GM23248 (cell line): ENCODE data around the gene FOXL3.

Experiments
- EZH2 ChIP-seq: fragments of 200-600 bp; sonication (generic); IDR thresholded peaks from 2 replicates; pipeline ENCODE4 v1.6.1; 2018; ENCODE audit warnings: antibody characterized with exemption, mild to moderate bottlenecking; ENCODE audit not compliant: insufficient read depth, poor library complexity, severe bottlenecking
- EZH2phosphoT487 ChIP-seq: fragments of 200-600 bp; sonication (generic); IDR thresholded peaks from 2 replicates; pipeline ENCODE4 v1.6.1; 2018; ENCODE audit warnings: antibody characterized with exemption, moderate library complexity, mild to moderate bottlenecking, low read depth; ENCODE audit not compliant: insufficient read depth

DNA sequence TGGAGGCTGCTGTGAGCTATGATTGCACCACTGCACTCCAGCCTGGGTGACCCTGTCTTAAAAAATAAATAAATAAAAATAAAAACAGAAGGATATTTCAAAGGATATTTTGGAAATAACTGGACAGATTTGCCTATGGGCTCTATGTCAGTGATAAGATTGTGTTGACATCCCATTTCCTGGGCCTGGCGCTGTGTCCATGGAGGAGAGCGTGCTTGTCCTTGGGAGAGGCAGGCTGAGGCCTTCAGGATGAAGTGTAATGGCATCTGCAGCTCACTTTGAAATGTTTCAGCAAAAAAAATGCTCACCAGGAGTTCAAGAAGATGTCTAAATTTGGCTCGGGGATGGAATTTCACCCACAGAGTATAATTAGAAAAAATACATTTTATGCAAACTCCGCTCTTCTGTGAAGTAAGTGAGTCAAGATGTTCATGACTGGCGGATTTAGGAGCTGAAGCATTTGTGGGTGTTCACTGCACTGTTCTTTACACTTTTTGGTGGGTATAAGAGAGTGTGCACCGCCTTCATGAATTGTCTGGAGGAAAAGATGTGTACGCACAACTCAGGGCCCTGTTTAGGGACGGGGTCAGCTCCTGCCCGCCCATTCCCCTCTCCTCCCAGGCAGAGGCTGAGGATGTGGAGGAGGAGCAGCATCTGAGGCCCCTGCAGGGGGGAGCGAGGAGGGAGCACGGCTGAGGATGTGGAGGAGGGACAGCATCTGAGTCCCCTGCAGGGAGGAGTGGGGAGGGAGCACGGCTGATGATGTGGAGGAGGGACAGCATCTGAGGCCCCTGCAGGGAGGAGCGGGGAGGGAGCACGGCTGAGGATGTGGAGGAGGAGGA lies 18.5 kb upstream of the FOXL3 start:
- TF ChIP-seq EZH2phosphoT487: no peak
- no peak for TF ChIP-seq EZH2
